Hindlimb muscle (tissue), 1 donor: Measurements from ENCODE around the gene ST3GAL4. TPM values are rescaled to one million over a fixed set of nuclear protein-coding genes. Genes with fewer than 3 reads are reported as not detected.
"Not testable (repeated sequence)": the region's sequence is repeated elsewhere in the genome, so short reads cannot be mapped to it uniquely, and the experiment has no call there.

ENCODE experiments used
- DNase-seq: peaks from one replicate; pipeline ENCODE4 v3.0.0-alpha.2; 2013
- polyA plus RNA-seq: library from polyadenylated mRNA; unstranded; fragments of 120-200 nt; gene quantifications from one replicate; pipeline ENCODE4 v1.2.1, GENCODE V29; 2013; ENCODE audit not compliant: insufficient read length

Gene ST3GAL4
- polyA plus RNA-seq, 1 donor, result 30.7 TPM

- not testable (repeated sequence) for DNase-seq
Observed at GRCh38 chr11:126364735-126365134, 9.2 kb downstream of the ST3GAL4 start.

GRCh38 chr11:126365508-126365907 is 10.0 kb downstream of the ST3GAL4 start:
- not testable (repeated sequence) for DNase-seq

DNA sequence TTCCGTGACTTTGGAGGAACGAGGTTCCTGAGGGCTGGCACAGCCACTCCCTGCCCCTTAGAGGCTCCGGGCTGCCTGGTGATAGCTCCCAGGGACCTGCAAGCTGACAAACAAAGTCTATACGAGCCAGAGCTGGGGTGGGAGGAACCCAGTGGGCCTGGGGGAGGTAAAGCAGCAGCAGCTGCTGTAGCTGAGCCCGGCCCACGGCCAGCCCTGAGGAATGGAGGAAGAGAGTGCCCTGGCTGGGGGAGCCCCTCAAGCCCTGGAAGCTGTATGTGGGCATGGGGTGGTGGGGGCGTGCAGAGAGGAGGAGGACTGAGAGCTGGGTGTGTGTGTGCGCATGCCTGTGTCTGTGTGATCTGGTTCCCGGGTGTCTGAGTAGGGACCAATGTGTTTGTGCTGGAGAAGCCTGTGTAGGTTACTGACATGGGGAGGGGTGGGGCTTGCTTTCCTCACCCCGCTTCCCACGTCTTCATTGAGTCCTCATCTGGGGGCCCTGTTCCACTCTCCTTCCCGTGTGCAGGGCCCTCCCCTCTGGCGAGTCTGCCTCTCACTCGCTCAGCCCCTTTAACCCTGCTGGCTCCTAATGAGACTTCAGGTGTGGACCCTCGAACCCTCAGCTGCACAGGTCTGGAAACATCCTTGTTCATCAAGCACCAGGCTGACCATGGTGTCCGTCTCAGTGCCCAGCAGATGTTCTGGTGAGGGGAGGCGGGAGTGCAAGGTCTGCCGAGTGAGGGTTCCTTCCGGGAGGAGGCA is 10.8 kb downstream of the ST3GAL4 start:
- no peak for DNase-seq

- not testable (repeated sequence) for DNase-seq
Observed at GRCh38 chr11:126366823-126367654, 11.6 kb downstream of the ST3GAL4 start.

DNA sequence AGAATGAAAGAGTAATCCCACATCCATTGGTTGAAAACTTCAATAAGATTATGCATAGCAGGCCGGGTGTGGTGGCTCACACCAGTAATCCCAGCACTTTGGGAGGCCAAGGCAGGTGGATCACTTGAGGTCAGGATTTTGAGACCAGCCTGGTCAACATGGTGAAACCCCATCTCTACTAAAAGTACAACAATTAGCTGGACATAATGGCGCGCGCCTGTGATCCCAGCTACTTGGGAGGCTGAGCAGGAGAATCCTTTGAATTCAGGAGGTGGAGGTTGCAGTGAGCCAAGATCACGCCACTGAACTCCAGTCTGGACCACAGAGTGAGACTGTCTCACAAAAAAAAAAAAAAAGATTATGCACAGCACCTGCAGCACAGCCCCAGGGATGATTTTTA is 12.3 kb downstream of the ST3GAL4 start:
- not testable (repeated sequence) for DNase-seq

DNA sequence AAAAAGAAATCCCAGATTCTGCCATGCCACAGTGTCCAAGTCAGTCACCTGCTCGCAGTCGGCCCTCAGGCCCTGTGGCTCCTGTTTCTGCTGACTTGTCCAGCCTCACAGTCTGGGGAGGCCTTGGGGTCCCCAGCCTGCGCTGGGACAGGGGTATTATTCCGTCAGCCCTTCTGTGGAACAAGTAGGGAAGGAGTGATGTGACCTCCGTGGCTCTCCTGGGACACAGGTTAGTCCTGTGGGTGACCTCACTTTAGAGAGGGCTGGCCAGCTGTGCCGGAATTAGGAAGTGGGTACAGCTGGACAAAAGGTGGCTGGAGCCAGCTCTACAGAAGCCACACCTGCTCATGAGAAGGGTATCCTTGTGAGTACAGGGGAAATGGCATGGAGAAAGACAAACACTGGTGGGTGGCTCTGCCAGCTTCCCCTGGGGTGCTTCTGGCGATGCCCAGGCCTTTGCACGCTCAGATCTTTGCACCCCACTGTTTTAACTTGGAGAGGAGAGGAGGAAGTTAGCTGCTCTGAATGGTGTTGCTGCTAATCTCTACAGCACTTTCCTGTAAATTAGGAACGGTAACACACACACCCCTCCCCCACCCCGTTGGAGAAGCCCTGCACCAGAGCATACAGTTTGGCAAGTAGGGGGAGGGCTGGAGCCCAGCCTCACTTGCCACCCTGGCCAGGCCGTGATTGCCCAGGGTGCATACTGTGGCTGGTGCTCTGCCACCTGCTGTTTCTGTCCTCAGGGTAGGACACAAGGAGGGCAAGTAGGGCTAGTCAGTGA is 13.0 kb downstream of the ST3GAL4 start:
- not testable (repeated sequence) for DNase-seq

GRCh38 chr11:126370016-126370415 is 14.5 kb downstream of the ST3GAL4 start:
- DNase-seq, result no peak

GRCh38 chr11:126371595-126371994 is 16.1 kb downstream of the ST3GAL4 start:
- DNase-seq, result no peak

GRCh38 chr11:126373389-126374066 is 18.0 kb downstream of the ST3GAL4 start:
- DNase-seq, result not testable (repeated sequence)

- DNase-seq, result not testable (repeated sequence)
Observed at GRCh38 chr11:126374562-126375300, 19.2 kb downstream of the ST3GAL4 start.

GRCh38 chr11:126375726-126376125 is 20.2 kb downstream of the ST3GAL4 start:
- no peak for DNase-seq

- DNase-seq, result no peak
Observed at GRCh38 chr11:126378763-126379162, 23.3 kb downstream of the ST3GAL4 start.

- DNase-seq, result no peak
Observed at GRCh38 chr11:126380909-126381308, 25.4 kb downstream of the ST3GAL4 start.

DNA sequence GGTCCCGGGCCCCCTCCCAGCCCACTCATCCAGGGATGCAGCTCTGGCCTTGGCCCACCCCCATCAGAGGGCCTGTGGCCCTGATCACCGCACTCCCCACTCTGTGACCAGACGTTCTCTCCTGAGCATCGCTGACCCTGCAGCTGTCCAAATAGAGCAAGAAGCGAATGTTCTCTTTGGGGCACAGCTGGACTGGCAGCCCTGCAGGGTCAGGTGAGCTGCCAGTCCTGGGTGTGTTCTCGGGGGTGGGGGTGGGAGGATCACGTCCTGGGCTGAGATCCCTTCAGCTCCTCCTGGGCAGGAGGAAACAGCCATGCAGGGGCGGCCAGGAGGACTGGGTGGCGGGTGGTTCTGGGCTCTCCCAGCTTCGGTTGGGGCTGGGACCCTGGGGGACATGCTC is 26.5 kb downstream of the ST3GAL4 start:
- not testable (repeated sequence) for DNase-seq

- not testable (repeated sequence) for DNase-seq
Observed at GRCh38 chr11:126382641-126383040, 27.2 kb downstream of the ST3GAL4 start.

DNA sequence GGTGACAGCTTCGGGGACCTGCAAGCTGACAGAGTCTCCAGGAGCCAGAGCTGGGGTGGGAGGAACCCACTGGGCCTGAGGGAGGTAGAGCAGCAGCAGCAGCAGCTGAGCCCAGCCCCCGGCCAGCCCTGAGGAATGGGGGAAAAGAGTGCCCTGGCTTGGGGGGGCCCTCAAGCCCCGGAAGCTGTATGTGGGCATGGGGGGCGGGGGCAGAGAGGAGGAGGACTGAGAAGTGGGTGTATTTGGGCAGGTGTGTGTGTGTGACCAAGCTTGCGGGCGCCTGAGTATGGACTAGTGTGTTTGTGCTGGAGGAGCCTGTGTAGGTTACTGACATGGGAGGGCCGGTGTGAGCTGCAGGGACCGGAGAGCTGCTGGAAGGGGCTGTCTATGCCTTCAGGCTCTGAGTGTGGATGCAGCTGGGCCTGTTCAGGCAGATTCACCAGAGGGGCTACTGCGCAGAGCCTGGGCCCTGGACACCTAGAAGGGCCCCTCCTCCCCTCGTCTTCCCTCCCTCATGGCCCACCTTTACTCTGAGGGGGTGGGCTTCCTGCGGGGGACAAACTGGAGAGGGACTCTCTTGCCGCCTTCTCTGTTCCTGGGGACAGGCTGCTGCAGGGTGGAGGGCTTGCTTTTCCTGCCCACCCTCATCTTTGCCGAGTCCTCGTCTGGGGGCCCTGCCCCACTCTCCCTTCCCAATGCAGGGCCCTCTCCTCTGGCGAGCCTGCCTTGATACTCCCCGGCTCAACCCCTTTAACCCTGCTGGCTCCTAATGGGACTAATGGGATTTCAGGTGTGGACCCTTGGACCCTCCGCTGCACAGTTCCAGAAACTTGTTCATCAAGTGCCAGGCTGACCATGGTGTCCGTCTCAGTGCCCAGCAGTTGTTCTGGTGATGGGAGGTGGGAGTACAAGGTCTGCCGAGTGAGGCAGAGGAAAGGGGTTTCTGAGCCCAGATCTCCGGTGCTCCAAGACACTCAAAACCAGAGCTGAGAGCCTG is 28.2 kb downstream of the ST3GAL4 start:
- no peak for DNase-seq

DNA sequence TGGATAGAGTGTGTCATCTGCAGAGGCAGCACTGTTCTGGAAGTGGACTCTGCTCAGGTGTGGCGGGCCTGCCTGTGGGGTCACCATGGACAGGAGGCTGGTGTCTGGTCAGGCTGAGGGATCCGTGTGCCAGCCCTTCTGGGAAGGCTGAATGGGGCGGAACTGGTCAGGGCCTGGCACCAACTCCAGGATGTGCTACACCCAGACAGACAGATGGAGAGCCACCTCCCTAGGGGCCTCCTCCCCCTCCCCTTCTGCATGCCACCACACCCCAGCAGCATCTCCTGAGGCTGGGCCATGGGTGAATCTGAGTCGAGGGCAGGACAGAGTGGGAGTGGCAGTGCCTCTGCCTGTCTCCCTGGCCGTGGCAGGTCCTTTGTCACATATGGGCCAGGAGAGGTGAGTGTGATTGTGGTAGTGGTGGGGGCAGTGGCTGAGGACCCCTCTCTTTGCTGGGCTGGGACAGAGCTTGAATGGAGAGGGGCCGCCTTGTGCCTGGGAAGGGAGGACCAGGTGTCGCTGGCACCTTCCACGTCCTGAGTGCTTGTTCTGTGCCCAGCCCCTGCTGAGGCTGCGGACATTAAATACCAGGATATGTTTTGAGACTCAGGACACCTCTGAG is 29.1 kb downstream of the ST3GAL4 start:
- DNase-seq, result no peak

DNA sequence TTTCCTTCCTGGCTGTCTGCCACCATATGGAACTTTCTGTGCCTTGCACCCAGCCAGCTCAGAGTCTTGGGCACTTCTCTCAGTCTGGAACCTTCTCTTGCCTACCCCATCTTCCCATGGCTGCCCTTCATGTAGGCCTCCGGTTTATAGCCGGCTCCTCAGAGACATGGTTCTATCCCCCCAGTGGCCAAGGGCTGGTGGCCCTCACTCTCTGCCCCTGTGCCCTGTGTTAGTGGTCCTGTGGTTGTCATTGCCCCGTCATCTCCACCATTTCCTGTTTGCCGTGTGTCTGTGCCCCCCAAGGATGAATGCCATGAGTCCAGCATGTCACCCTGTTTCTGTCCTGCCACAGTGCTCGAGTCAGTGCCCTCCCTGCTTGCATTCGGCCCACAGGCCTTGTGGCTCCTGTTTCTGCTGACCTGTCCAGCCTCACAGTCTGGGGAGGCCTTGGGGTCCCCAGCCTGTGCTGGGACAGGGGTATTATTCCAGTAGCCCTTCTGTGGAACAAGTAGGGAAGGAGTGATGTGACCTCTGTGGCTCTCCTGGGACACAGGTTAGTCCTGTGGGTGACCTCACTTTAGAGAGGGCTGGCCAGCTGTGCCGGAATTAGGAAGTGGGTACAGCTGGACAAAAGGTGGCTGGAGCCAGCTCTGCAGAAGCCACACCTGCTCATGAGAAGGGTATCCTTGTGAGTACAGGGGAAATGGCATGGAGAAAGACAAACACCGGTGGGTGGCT is 30.7 kb downstream of the ST3GAL4 start:
- no peak for DNase-seq

- DNase-seq, result not testable (repeated sequence)
Observed at GRCh38 chr11:126386729-126387071, 31.2 kb downstream of the ST3GAL4 start.
